Hindlimb muscle (tissue), 1 donor: Measurements from ENCODE around the gene OPN4. TPM values are rescaled to one million over a fixed set of nuclear protein-coding genes. Genes with fewer than 3 reads are reported as not detected.

Source experiments
- DNase-seq: peaks from one replicate; pipeline ENCODE4 v3.0.0-alpha.2; 2013
- polyA plus RNA-seq: library from polyadenylated mRNA; unstranded; fragments of 120-200 nt; gene quantifications from one replicate; pipeline ENCODE4 v1.2.1, GENCODE V29; 2013; ENCODE audit not compliant: insufficient read length

OPN4 gene
- polyA plus RNA-seq, 1 donor = 2.3 TPM

GRCh38 chr10:86662186-86663045 is 8.1 kb downstream of the OPN4 start:
- DNase-seq = no peak

GRCh38 chr10:86663046-86663345 is 8.6 kb downstream of the OPN4 start:
- no peak for DNase-seq

GRCh38 chr10:86663576-86664339 is 9.4 kb downstream of the OPN4 start:
- DNase-seq = no peak

DNA sequence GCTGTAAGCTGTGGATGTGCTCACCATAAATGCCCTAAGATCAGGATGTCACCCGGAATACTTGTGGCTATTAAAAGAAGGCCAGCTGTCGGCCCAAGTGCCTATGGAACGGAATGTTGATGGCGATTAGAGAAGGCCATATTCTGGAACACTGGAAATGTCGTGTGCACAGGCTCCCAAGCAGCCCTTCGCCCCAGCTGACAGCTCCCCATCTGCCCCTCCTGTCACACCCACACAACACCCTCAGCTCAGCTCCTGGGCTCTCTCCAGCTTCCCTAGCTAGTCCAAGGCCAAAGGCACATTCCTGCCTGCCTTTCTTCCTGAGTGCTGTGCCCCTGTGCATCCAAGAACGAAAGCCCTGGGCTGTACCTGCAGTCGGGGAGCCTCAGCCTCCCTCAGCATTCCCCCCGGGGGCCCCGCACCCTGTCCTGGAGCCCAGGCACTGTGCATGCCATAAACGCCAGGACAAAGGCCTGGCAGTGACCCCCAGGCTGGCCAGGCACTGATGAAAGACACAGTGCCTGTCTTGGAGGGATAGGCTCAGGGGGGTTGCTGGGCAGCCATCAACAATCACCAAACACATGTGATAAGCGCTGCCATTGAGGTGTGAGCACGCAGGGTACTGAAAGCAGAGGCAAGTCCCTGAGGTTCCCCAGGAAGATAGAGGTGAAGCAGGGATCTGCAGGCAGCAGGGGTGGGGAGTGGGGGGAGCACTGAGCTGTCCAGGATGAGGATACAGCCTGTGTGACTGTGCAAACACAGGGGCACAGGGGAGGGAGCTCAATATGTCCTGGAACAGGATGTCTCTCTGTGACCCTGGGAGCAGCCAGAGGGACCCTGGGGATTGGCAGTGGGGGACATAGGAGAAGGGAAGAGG is 10.2 kb downstream of the OPN4 start:
- no peak for DNase-seq

- no peak for DNase-seq
Observed at GRCh38 chr10:86665218-86665607, 10.9 kb downstream of the OPN4 start.

GRCh38 chr10:86665868-86666267 is 11.5 kb downstream of the OPN4 start:
- no peak for DNase-seq

DNA sequence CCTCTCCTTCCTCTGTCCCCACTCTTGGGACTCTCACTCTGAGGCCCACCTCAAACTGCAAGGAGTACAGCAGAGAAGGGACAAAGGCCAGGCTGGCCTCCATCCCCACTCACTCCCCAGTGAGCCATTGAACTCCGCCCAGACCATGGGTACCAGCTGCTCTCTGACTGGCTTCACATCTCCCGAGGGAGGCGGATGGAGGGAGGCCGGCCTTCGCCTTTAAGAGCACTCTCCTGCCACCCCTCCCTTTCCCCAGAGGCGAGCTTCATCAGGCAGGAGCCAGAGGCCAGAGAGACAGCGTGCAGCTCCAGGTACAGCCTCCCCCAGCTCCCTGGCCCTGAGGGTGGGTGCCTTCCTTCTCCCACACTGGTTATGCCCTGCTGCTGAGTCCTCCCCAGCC is 12.2 kb downstream of the OPN4 start:
- DNase-seq = no peak

GRCh38 chr10:86667421-86668181 is 13.3 kb downstream of the OPN4 start:
- DNase-seq = no peak

DNA sequence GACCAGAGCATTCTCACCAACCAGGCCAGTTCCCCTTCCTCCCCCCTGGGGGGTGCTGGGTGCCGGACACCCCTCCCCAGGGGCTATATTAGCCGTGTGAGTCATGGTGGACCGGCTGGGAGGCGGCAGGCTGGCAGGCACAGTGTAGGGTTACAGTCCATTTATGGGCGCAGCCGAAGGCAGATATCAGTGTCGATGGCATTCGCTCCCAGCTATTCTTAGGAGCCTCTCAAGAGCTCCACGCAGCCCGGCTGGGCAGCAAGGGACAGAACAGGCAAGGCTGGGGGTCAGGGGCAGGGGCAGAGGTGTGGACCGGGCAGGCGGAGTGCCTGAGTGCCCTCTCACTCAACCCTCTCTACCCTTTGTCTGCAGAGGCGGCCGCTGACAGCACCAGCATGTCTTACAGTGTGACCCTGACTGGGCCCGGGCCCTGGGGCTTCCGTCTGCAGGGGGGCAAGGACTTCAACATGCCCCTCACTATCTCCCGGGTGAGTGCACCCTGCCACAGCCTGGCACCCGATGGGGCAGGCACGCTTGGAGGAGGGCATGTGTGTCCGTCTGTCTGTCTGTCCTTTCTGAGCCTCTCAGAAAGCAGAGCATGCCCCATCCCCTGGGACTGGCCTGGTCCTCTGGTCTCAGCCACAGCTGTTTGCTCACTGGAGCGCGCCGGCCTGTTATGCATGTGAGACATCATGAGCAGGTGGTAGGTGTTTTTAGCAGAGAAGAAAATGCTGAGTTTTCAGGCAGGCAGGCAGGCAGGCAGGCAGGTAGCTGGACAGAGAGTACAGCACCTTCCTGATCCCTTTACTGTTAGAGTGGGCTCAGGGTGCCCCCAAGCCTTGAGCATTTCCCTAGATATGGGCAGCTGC is 14.2 kb downstream of the OPN4 start, which contains the start of gene LDB3:
LDB3 (plus strand) TSS at position 215 of the 869 bp plus-strand sequence; CDS start at position 396, 181 bp downstream.
- no peak for DNase-seq

GRCh38 chr10:86670290-86670811 is 16.0 kb downstream of the OPN4 start:
- DNase-seq = no peak

- DNase-seq = no peak
Observed at GRCh38 chr10:86670876-86671275, 16.5 kb downstream of the OPN4 start.

GRCh38 chr10:86671419-86671818 is 17.1 kb downstream of the OPN4 start:
- no peak for DNase-seq

DNA sequence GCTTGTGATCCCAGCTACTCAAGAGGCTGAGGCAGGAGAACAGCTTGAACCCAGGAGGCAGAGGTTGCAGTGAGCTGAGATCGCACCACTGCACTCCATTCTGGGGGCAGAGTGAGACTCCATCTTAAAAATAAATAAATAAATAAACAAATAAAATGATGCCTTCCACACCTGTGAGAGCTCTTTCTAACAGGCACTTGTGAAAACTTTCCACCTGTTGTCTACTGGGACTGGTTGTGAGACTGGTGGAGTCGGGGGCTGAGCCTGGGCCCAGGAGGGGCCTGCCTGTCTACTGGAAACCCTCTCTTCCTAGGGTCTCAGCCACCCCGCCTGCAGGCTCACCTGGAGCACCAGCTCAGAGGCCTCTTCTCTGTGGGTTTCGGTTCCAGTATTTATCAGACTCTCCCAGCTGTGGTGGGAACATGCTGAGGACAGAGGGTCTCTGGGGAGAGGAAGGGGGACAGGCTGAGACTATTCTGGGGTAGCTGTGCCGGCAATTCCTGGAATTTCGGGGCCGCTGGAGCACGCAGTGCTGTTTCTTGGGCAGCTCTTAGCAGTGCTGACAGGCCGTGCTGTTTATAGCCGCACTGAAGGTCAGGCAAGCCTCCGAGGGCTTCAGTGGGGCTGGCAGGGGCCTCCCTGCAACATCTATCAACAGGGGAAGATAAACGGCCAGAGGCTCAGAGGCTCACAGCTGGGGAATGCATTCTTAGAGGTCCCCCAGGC is 17.8 kb downstream of the OPN4 start:
- no peak for DNase-seq

- no peak for DNase-seq
Observed at GRCh38 chr10:86673216-86673826, 19.0 kb downstream of the OPN4 start.

DNA sequence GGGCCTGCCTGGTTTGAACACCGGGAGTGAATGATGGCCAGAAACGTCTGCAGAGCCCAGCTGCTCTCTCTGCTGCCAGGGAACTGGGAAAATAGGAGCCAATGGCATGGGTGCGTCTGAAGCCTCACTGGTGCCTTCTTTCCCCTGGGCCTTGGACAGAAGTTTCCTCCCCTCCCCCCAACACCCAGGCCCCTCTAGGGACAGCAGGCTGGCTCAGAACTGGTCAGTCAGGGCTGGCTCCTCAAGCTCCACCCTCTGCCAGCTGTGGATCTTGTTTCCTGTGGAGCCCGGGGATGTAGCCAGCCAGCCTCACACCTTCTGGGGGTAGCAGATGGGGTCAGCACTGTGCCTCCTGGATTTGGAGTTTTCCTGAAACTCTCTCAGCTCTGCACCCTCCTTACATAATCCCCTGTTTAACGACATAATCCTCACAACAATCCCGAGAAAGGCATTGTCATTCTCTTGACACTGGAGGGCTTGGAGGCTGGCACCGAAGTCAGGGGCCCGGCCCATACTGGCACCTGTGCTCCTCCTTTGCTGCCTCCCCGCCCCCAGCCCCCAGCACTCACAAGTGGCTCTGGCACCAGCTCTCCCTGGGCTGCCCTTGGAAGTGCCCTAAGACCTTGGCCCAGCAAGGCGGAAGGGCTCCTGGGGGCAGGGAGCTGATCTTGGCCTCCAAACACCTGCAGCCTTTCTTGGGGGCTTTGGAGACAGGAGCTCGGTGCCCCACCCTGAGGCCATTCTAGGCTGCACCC is 19.7 kb downstream of the OPN4 start:
- no peak for DNase-seq

DNA sequence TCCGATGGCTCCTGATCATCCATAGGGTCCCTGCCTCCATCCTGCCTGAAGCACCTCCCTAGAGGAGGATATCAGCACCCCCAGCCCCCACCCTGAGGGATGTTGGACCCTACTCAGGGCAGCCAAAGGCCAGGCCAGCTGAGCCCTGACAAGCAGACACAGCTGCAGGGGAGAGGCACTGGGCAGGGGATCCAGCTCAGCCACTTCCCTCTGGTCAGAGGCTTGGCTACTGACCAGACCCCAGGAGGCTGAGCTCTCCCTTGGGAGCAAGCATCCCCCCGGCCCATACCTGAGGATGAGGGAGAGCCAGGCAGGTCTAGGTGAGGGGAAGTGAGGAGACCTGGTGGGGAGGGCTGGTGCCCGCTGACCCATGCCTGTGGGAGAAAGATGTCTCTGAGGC is 20.6 kb downstream of the OPN4 start:
- no peak for DNase-seq

- no peak for DNase-seq
Observed at GRCh38 chr10:86677374-86677773, 23.0 kb downstream of the OPN4 start.

- no peak for DNase-seq
Observed at GRCh38 chr10:86678999-86679792, 24.8 kb downstream of the OPN4 start.
